KMS-11 (cell line): ENCODE results near the gene BEGAIN.

Experiments
- H2AFZ ChIP-seq: fragments of 200-600 bp; sonication (generic); 2 replicates; pipeline ENCODE4 v1.6.1; 2016; ENCODE audit warnings: antibody characterized with exemption, mixed run types, low read depth
- H3K27ac ChIP-seq: fragments of 200-600 bp; sonication (generic); 2 replicates; pipeline ENCODE4 v1.6.1; 2016; ENCODE audit warnings: mild to moderate bottlenecking, mixed run types
- H3K27me3 ChIP-seq: fragments of 200-600 bp; sonication (generic); 2 replicates; pipeline ENCODE4 v1.6.1; 2017; ENCODE audit warnings: mild to moderate bottlenecking, low read depth, mixed run types, moderate library complexity; ENCODE audit not compliant: insufficient read depth
- H3K36me3 ChIP-seq: fragments of 200-600 bp; sonication (generic); 2 replicates; pipeline ENCODE4 v1.6.1; 2017; ENCODE audit warnings: mild to moderate bottlenecking, mixed run types; ENCODE audit not compliant: insufficient read depth
- H3K4me1 ChIP-seq: fragments of 200-600 bp; sonication (generic); 2 replicates; pipeline ENCODE4 v1.6.1; 2016; ENCODE audit warnings: mild to moderate bottlenecking, low read depth, mixed run types; ENCODE audit not compliant: poor library complexity, severe bottlenecking
- H3K4me2 ChIP-seq: fragments of 200-600 bp; sonication (generic); 2 replicates; pipeline ENCODE4 v1.7.0; 2016; ENCODE audit warnings: mild to moderate bottlenecking, mixed run types
- H3K4me3 ChIP-seq: fragments of 200-600 bp; sonication (generic); IDR thresholded peaks from 2 replicates; pipeline ENCODE4 v1.6.1; 2017; ENCODE audit warnings: low read depth, low read length, mixed read lengths; ENCODE audit not compliant: insufficient read depth
- H3K79me2 ChIP-seq: fragments of 200-600 bp; sonication (generic); 2 replicates; pipeline ENCODE4 v1.6.1; 2016; ENCODE audit warnings: low read depth, mixed run types; ENCODE audit not compliant: insufficient read depth
- H3K9ac ChIP-seq: fragments of 200-600 bp; sonication (generic); 2 replicates; pipeline ENCODE4 v1.6.1; 2016; ENCODE audit warnings: mild to moderate bottlenecking, mixed run types
- H4K20me1 ChIP-seq: fragments of 200-600 bp; sonication (generic); 2 replicates; pipeline ENCODE4 v1.6.1; 2016; ENCODE audit warnings: mild to moderate bottlenecking, mixed run types; ENCODE audit not compliant: insufficient read depth
- CTCF ChIP-seq: fragments of 200-600 bp; sonication (generic); conservative IDR thresholded peaks from 2 replicates; pipeline ENCODE4 v1.6.1; 2017; ENCODE audit warnings: low read depth, mild to moderate bottlenecking, antibody characterized with exemption, low read length, moderate library complexity, mixed read lengths

The BEGAIN gene

GRCh38 chr14:100542619-100543205 lies 44.5 kb downstream of the BEGAIN start:
- Histone ChIP-seq H3K4me2 (no peak overlapping the region), H3K27ac (no peak overlapping the region), H2AFZ (no peak overlapping the region), H4K20me1 (no peaks in the 10 kb centered on the region), H3K36me3 (no peaks in the 10 kb centered on the region), H3K4me1 (no peaks in the 10 kb centered on the region), H3K27me3 (no peaks in the 10 kb centered on the region; the same call in 1 of the 2 replicates), H3K4me3 (no peak overlapping the region), H3K79me2 (no peaks in the 10 kb centered on the region), H3K9ac (no peak overlapping the region)
- TF ChIP-seq CTCF, result no peak

GRCh38 chr14:100541621-100542560 lies 45.3 kb downstream of the BEGAIN start:
- Histone ChIP-seq H3K4me3 (no peak overlapping the region), H2AFZ (no peak overlapping the region), H3K79me2 (no peaks in the 10 kb centered on the region), H3K4me2 (no peak overlapping the region), H3K36me3 (no peaks in the 10 kb centered on the region), H3K27ac (no peak overlapping the region), H3K27me3 (no peaks in the 10 kb centered on the region), H3K4me1 (no peaks in the 10 kb centered on the region), H4K20me1 (no peaks in the 10 kb centered on the region), H3K9ac (no peak overlapping the region)
- TF ChIP-seq CTCF, result no peak

- no peaks in the 10 kb centered on the region for H3K4me1 ChIP-seq
- no peaks in the 10 kb centered on the region for H3K79me2 ChIP-seq
- no peaks in the 10 kb centered on the region for H4K20me1 ChIP-seq
- no peak overlapping the region for H2AFZ ChIP-seq
- no peak overlapping the region for H3K4me2 ChIP-seq
- no peak for TF ChIP-seq CTCF
- no peak overlapping the region for H3K4me3 ChIP-seq
- no peak overlapping the region for H3K9ac ChIP-seq
- H3K27ac ChIP-seq, result no peak overlapping the region
- H3K27me3 ChIP-seq, result no peaks in the 10 kb centered on the region
- H3K36me3 ChIP-seq, result no peaks in the 10 kb centered on the region
Observed at GRCh38 chr14:100540926-100541620, 46.1 kb downstream of the BEGAIN start.

GRCh38 chr14:100540141-100540925 lies 46.9 kb downstream of the BEGAIN start:
- H3K27me3 ChIP-seq, result no peaks in the 10 kb centered on the region
- H3K9ac ChIP-seq, result no peak overlapping the region
- no peak overlapping the region for H2AFZ ChIP-seq
- no peak overlapping the region for H3K4me3 ChIP-seq
- no peaks in the 10 kb centered on the region for H3K79me2 ChIP-seq
- H3K4me1 ChIP-seq, result no peaks in the 10 kb centered on the region
- H4K20me1 ChIP-seq, result no peaks in the 10 kb centered on the region
- no peak overlapping the region for H3K27ac ChIP-seq
- H3K36me3 ChIP-seq, result no peaks in the 10 kb centered on the region
- no peak for TF ChIP-seq CTCF
- no peak overlapping the region for H3K4me2 ChIP-seq
